Tibial nerve (tissue), 3 donors: ENCODE results near the gene RSRC1.

Experiments used
- POLR2A ChIP-seq, 2 donors: fragments of 450-650 bp; IDR thresholded peaks; one replicate each; pipeline ENCODE4 v1.6.1; 2017; ENCODE audit warnings: antibody characterized with exemption in 2 of 2, mild to moderate bottlenecking in 2 of 2, moderate library complexity in 2 of 2
- TF ChIP-seq, protein P1 (sequence below), 5 experiments: fragments of 200-600 bp in 3 of 5; fragments of 450-650 bp in 2 of 5; sonication (generic) in 3 of 5; IDR thresholded peaks; one replicate each; pipeline ENCODE4 v1.5.1; 2016 to 2019; ENCODE audit warnings: antibody characterized with exemption in 5 of 5, mild to moderate bottlenecking in 3 of 5, moderate library complexity in 2 of 5

GRCh38 chr3:158479051-158479450, 369.2 kb downstream of the RSRC1 start:
- TF ChIP-seq POLR2A (IDR thresholded peaks at IDR 0.05), result no peak
- TF ChIP-seq, protein P1, sequence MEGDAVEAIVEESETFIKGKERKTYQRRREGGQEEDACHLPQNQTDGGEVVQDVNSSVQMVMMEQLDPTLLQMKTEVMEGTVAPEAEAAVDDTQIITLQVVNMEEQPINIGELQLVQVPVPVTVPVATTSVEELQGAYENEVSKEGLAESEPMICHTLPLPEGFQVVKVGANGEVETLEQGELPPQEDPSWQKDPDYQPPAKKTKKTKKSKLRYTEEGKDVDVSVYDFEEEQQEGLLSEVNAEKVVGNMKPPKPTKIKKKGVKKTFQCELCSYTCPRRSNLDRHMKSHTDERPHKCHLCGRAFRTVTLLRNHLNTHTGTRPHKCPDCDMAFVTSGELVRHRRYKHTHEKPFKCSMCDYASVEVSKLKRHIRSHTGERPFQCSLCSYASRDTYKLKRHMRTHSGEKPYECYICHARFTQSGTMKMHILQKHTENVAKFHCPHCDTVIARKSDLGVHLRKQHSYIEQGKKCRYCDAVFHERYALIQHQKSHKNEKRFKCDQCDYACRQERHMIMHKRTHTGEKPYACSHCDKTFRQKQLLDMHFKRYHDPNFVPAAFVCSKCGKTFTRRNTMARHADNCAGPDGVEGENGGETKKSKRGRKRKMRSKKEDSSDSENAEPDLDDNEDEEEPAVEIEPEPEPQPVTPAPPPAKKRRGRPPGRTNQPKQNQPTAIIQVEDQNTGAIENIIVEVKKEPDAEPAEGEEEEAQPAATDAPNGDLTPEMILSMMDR (IDR thresholded peaks at IDR 0.05), result no peak
